ENCODE results near the gene ASCC1.

The ASCC1 gene

DNA sequence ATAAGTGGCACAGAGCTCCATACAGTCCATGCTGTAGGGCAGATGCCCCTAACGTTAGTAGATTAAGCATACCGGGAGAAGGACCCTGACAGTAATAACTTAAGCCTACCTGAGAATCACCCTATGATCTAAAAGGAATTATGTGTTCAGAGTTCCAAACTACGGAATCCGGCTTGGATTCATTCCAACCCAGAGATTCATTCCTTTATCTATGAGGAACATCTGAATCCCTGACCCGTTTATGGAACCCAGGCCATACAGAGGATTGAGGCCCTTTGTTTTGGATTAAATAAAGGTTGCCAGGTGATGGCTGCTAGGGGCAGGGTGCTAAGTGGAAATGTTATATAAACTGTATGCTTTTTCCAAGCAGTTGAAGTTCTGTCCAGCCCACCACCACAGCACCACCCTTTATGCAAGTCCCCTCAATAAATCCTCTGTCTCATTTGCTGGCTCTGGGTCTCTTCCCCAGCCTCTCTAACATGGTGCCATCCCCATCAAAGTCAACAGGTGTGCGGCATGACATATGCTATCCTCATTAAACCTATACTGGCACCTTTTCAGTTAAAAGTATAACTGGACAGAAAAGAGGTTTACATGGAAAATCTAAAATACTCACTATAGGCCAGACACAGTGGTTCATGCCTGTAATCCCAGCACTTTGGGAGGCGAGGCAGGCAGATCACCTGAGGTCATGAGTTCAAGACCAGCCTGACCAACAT lies 9.4 kb downstream of the ASCC1 start:
- TF ChIP-seq, protein P1, sequence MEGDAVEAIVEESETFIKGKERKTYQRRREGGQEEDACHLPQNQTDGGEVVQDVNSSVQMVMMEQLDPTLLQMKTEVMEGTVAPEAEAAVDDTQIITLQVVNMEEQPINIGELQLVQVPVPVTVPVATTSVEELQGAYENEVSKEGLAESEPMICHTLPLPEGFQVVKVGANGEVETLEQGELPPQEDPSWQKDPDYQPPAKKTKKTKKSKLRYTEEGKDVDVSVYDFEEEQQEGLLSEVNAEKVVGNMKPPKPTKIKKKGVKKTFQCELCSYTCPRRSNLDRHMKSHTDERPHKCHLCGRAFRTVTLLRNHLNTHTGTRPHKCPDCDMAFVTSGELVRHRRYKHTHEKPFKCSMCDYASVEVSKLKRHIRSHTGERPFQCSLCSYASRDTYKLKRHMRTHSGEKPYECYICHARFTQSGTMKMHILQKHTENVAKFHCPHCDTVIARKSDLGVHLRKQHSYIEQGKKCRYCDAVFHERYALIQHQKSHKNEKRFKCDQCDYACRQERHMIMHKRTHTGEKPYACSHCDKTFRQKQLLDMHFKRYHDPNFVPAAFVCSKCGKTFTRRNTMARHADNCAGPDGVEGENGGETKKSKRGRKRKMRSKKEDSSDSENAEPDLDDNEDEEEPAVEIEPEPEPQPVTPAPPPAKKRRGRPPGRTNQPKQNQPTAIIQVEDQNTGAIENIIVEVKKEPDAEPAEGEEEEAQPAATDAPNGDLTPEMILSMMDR (conservative IDR thresholded peaks at IDR 0.05): no peak
- 0 out of 2 replicates have a peak overlapping the region, but pooled peaks have one; percentile 7 for H3K27ac ChIP-seq

DNA sequence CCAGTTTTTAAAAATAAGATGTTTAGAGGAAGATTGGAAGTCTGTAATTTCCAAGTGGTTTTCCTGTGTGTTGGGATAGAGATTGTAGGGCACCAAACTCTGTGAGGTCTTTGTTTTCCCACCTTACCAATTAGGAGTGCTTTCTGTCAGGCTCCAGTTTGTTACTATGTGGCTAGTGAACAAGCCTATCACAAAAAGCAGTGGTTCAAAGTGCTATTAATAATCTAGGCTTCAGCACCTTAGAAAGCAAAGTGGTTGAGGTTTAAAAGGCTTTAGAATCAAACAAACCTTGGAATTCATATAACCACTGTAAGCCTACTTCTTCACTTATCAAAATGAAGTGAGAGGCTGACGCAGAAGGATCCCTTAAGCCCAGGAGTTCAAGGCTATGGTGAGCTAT lies 11.4 kb downstream of the ASCC1 start:
- TF ChIP-seq, protein P1 (conservative IDR thresholded peaks at IDR 0.05): no peak
- H3K27ac ChIP-seq: no peak overlapping the region

DNA sequence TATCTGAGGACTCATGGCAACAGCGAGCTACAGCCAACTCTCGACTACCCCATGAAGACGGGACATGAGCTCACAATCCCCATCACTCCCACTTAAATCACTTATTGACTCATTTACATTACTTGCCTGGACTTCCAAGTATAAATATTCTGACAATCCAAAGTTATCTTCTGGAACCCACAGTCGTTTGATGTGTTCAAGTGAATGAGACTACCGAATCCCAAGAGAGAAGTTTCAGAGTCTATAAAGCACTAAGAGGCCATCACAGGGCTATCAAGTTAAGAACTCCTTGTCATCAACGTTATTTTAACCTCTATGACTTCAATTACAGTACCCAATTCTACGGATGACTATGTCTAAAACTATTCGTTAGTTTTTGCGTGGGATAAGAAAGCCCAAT lies 11.8 kb downstream of the ASCC1 start:
- no peak overlapping the region for H3K27ac ChIP-seq
- TF ChIP-seq, protein P1 (conservative IDR thresholded peaks at IDR 0.05): no peak

DNA sequence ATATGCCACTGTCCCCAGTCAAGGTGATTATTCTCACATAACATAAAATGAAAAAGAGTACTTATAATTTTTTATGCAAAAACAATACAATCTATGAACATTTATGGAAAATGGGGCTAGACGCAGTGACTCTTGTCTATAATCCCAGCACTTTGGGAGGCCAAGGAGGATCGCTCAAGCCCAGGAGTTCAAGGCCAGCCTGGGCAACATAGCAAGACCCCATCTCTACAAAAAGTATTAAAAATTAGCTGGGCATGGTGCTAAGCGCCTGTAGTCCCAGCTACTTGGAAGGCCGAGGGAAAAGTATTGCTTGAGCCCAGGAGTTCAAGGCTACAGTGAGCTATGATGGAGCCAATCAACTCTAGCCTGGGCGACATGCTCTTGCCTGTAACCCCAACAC lies 14.8 kb downstream of the ASCC1 start:
- TF ChIP-seq, protein P1 (conservative IDR thresholded peaks at IDR 0.05): no peak
- H3K27ac ChIP-seq: no peak overlapping the region

DNA sequence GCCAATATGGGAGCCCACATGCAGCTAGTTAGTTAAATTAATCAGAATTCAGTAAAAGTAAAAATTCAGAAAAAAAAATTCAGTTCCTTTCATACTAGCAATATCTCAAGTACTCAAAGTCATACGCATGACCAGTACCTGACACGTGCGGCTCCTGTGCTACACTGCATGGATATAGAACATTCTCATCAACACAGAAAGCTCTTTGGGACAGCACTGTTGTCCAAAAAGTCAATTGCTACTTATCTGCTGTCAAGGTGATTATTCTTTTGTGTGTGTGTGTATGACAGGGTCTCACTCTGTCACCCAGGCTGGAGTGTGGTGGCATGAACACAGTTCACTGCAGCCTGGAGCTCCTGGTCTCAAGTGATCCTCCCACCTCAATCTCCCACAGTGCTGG lies 15.2 kb downstream of the ASCC1 start:
- TF ChIP-seq, protein P1 (conservative IDR thresholded peaks at IDR 0.05): no peak
- H3K27ac ChIP-seq: no peak overlapping the region

DNA sequence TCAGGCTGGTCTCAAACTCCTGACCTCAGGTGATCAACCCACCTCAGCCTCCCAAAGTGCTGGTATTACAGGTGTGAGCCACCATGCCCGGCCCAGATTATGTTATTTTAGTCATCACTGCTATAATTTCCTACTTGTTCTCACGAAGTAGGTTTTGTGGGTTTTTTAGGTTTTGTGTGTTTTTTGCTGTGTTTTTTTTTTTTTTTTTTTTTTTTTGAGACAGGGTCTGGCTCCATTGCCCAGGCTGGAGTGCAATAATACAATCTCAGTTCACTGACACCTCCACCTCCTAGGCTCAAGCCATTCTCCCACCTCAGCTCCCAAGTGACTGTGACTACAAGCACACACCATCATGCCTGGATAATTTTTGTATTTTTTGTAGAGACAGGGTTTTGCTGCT lies 21.1 kb downstream of the ASCC1 start:
- TF ChIP-seq, protein P1 (conservative IDR thresholded peaks at IDR 0.05): no peak
- H3K27ac ChIP-seq: no peak overlapping the region

DNA sequence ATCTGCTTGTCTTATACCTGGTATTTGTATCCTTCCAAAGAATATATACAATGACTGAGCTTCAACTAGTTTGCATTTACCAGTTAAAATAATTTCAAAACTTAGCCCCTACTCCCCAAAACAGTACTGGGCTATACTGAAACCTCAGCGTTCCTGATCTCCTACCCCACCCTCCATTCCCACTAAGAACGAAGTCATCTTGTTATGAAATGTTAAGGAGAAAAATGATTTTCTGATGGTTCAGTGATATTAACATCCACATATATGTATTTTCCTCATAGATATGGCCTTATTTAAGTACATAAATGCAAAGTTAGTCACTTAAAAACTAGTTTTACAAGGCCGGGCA lies 29.1 kb downstream of the ASCC1 start:
- peak overlapping the region; percentile 83 for H3K27ac ChIP-seq

More for the DNA sequence above, 29.1 kb downstream of the ASCC1 start:
- TF ChIP-seq, protein P1 (conservative IDR thresholded peaks at IDR 0.05): no peak
